GM19324 (cell line): Measurements from ENCODE around the gene MCCD1.

ENCODE experiments used
- ATAC-seq: cut with Tn5 transposase; IDR thresholded peaks from one replicate; pipeline ENCODE4 v1.9.1; 2021; ENCODE audit warnings: mild to moderate bottlenecking, moderate library complexity; ENCODE audit not compliant: unreplicated experiment, low FRiP score

The MCCD1 gene

GRCh38 chr6:31567531-31568370 is 39.0 kb downstream of the MCCD1 start:
- no peak for ATAC-seq

GRCh38 chr6:31568537-31568961 is 39.8 kb downstream of the MCCD1 start:
- no peak for ATAC-seq

GRCh38 chr6:31569861-31570536 is 41.2 kb downstream of the MCCD1 start:
- ATAC-seq = no peak

- ATAC-seq = peak; percentile 50
Observed at GRCh38 chr6:31572041-31572911, 43.5 kb downstream of the MCCD1 start, which contains the start of gene LTA. Gene LTA, plus strand, starts transcription at chr6:31572289. Its CDS starts 454 bp downstream, at chr6:31572743.

GRCh38 chr6:31573239-31574105 is 44.7 kb downstream of the MCCD1 start:
- no peak for ATAC-seq

- ATAC-seq = no peak
Observed at GRCh38 chr6:31574106-31575061, 45.6 kb downstream of the MCCD1 start.

GRCh38 chr6:31575335-31575901 is 46.7 kb downstream of the MCCD1 start, which contains the start of gene TNF:
Gene TNF, plus strand, starts transcription at chr6:31575565. Its CDS starts 177 bp downstream, at chr6:31575742.
- no peak for ATAC-seq

- ATAC-seq = no peak
Observed at GRCh38 chr6:31575952-31576685, 47.4 kb downstream of the MCCD1 start.

- no peak for ATAC-seq
Observed at GRCh38 chr6:31576897-31577578, 48.3 kb downstream of the MCCD1 start.

- ATAC-seq = no peak
Observed at GRCh38 chr6:31577579-31577966, 48.8 kb downstream of the MCCD1 start.

GRCh38 chr6:31578184-31579118 is 49.7 kb downstream of the MCCD1 start:
- ATAC-seq = no peak

- ATAC-seq = no peak
Observed at GRCh38 chr6:31579119-31579505, 50.4 kb downstream of the MCCD1 start.
